Muscle layer of duodenum (tissue), 2 donors: ENCODE results near the gene NT5C1A.

Experiments used
- H3K27ac ChIP-seq: one replicate; pipeline ENCODE4 v1.7.0; 2013; ENCODE audit warnings: mild to moderate bottlenecking, low read length
- H3K27me3 ChIP-seq: one replicate; pipeline ENCODE4 v1.7.0; 2013; ENCODE audit warnings: low read depth, mild to moderate bottlenecking, control low read depth, low read length
- H3K36me3 ChIP-seq, 2 donors: one replicate each; pipeline ENCODE4 v1.7.0; 2013; ENCODE audit warnings: low read length in 2 of 2, control low read depth in 1 of 2, mild to moderate bottlenecking in 1 of 2; ENCODE audit not compliant: insufficient read depth in 2 of 2, control insufficient read depth in 1 of 2
- H3K4me1 ChIP-seq, 2 donors: one replicate each; pipeline ENCODE4 v1.7.0; 2013; ENCODE audit warnings: low read length in 2 of 2, mild to moderate bottlenecking in 2 of 2, control low read depth in 1 of 2, moderate library complexity in 1 of 2; ENCODE audit not compliant: insufficient read depth in 2 of 2, control insufficient read depth in 1 of 2
- H3K4me3 ChIP-seq, 2 donors: one replicate each; pipeline ENCODE4 v1.7.0; 2013; ENCODE audit warnings: low read length in 2 of 2, low read depth in 1 of 2, mild to moderate bottlenecking in 1 of 2
- H3K9me3 ChIP-seq, 2 donors: one replicate each; pipeline ENCODE4 v1.7.0; 2013; ENCODE audit warnings: low read length in 2 of 2, control low read depth in 1 of 2, mild to moderate bottlenecking in 1 of 2; ENCODE audit not compliant: control insufficient read depth in 1 of 2
- donor health status: healthy.

Gene NT5C1A

DNA sequence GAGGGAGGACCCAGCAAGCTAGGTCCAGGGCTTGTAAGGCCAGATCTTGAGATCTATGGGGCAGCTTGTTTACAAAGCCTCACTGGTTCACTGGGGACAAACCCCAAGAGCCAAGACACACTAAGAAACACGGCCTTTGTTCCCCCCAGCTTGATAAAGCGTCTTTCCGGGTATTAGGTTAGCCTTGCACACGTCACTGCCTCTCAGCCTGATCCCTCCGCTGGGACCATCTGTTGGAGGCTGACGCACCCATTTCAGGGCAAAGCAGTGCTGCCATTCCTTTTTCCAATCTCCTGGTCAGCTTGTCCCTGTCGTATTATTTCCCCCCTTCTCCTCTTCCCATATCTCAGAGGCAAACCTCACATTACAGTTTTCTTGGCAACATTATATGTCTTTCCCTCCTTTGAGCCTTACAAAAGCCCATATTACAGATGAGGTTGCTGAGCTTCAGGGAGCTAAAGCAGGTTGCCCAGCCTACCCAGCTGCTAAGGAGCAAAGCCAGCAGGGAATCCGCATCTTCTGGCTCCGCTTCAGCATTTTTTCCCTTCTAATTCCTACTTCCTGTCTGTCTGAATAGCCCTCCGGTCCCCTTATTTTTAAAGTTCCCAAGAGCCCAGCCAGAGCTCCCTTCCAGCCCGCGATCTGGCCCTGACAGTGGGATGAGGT lies 36.6 kb downstream of the NT5C1A start:
- H3K4me1 ChIP-seq = no peaks in the 10 kb centered on the region
- no peaks in the 10 kb centered on the region for H3K9me3 ChIP-seq
- H3K36me3 ChIP-seq = no peaks in the 10 kb centered on the region
- no peak overlapping the region for H3K27ac ChIP-seq
- peaks cover 10% of the 10 kb centered on the region for H3K27me3 ChIP-seq
- no peak overlapping the region for H3K4me3 ChIP-seq

DNA sequence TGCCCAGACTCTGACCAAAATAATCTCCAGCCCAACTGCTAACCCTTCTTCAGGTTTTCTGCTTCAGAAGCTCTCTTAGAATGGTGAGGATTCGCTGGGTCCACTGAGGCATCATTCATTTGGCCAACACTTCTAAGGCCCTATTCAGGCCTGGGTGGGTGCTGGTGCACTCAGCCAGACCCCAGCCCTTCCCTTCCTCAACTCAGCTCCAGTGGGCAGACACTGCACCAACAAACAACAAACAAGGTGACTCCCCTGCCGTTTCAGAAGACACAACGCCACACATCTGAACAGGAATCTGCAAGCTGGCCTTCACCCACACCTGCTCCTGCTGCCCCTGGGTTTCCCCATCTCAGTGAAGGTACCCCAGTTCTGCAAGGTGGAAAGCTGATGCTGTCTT lies 38.5 kb downstream of the NT5C1A start:
- Histone ChIP-seq H3K4me1 (no peaks in the 10 kb centered on the region), H3K27ac (peak overlapping the region; percentile 0), H3K4me3 (no peak overlapping the region), H3K9me3 (no peaks in the 10 kb centered on the region), H3K27me3 (peaks cover under 1% of the 10 kb centered on the region), H3K36me3 (no peaks in the 10 kb centered on the region)

DNA sequence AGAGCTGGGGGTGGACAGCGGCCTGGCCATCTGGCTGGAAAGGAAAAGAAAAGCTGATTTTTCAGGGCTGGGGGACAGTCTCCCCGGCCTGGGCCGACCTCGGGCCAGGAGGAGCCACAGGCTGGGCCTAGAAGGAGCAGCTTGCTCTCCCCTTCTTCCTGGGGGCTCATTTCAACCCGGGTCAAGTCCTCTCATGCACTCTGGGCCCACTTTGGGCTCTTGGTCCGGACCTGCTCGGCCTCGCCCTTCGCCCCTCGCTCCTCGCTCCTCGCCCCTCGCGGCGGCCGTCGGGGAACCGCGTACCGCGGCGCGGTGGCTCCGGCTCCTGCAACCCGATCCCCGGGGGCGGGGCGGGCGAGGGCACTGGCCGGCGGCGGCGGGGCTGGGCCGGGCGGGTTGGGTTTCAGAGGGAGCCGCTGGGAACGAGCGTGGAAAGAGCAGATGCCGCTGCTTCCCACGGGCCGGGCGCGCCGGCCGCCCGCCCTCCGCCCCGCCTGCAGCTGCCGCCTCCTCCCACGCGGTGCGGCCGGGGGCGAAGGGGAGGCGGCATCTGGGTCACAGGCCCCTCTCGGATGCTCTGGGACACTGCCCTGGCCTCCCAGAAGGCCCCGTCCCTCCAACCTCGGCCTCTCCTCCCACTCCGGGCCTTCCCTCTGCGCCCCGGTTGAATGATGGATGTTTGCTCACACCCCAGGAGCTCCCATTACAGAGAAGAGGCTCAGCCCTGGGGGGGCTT lies 39.1 kb downstream of the NT5C1A start:
- Histone ChIP-seq H3K4me1 (no peaks in the 10 kb centered on the region), H3K9me3 (no peaks in the 10 kb centered on the region), H3K4me3 (no peak overlapping the region), H3K27me3 (no peaks in the 10 kb centered on the region), H3K27ac (no peak overlapping the region), H3K36me3 (no peaks in the 10 kb centered on the region)

DNA sequence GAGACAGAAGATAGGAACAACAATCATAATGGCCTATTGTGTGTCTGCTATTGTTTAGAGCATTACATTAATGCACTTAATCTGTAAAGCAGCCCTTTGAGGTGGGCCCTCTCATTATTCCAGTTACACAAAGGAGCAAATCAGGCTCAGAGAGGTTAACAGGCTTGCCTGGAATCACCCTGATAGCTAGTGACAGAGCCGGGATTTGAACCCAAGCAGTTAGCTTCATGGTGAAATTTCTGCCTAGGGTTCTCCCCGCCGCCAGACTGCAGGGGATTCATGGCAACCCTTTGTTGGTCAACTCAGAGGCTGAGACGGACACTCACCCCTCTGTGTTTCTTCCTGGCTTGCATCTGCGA lies 39.6 kb downstream of the NT5C1A start:
- Histone ChIP-seq H3K9me3 (no peaks in the 10 kb centered on the region), H3K4me1 (no peaks in the 10 kb centered on the region), H3K27me3 (no peaks in the 10 kb centered on the region), H3K36me3 (no peaks in the 10 kb centered on the region), H3K4me3 (no peak overlapping the region), H3K27ac (no peak overlapping the region)

DNA sequence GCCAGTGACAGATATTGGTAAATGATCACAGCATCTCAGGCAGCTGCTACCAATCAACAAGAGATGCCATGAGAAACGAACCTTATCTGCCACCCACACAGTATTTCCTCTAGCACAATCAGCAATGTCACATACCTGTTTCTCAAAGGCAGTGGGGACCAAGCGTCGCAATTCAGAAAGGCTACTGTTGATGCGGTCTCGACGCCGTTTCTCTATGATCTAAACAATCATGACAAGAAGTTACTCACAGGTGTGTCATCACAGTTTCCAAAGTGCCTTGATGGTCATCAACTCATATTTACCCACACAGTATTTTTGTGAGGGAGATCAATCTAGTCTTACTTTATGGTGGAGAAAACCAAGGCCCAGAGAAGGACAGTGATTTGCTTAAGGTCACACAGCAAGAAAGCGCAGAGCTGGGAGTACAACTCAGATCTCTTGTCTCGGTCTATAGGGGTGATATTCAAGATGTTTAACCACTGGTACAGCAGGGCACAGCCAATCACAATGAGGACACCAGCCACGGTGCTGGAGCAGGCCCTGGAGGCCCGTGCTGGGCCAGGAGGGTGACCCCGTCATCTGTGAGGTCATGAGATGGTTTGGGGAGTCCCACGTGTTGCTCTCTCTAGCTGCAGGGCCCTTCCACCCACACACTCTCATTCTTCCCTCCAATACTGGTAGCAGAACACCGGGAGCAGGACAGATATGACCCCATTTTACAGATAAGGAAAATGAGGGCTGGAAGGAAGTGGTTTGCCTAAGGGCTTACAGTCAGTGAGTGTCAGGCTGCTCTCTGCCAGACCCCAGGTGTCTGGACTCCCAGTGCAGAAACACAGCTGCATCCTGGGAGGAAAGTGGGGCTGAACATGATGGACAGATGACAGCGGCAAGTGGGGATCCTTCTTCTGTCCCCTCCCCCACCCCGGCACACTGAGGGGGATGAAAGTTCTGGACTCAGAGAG lies 40.3 kb downstream of the NT5C1A start:
- no peaks in the 10 kb centered on the region for H3K4me1 ChIP-seq
- H3K27me3 ChIP-seq = no peaks in the 10 kb centered on the region
- H3K9me3 ChIP-seq = no peaks in the 10 kb centered on the region
- no peak overlapping the region for H3K27ac ChIP-seq
- no peaks in the 10 kb centered on the region for H3K36me3 ChIP-seq
- H3K4me3 ChIP-seq = no peak overlapping the region

DNA sequence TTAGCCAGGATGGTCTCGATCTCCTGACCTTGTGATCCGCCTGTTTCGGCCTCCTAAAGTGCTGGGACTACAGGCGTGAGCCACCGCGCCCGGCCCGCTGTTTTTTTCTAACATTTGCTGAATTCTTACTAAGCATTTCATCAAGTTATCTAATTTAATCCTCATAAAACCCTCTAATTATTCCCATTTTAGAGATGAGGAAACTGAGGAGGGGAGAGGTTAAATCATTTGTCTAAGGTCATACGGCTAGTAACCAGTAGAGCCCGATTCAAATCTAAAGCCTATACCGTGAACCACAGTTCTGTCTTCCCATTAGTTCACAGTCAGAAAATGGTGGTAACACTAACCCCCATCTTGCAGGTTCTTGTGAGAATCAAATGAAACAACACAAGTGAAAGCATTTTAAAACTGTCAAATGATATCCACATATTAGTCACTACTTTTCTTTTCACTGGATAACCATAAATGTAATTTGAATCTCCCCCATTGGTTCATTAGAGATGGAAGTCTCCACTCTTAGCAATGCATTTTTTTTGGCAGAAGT lies 43.0 kb downstream of the NT5C1A start:
- H3K36me3 ChIP-seq = no peaks in the 10 kb centered on the region
- no peaks in the 10 kb centered on the region for H3K9me3 ChIP-seq
- no peak overlapping the region for H3K4me3 ChIP-seq
- H3K27me3 ChIP-seq = no peaks in the 10 kb centered on the region
- H3K27ac ChIP-seq = no peak overlapping the region
- H3K4me1 ChIP-seq = peaks cover 0 to 10% of the 10 kb centered on the region in 2 donors

DNA sequence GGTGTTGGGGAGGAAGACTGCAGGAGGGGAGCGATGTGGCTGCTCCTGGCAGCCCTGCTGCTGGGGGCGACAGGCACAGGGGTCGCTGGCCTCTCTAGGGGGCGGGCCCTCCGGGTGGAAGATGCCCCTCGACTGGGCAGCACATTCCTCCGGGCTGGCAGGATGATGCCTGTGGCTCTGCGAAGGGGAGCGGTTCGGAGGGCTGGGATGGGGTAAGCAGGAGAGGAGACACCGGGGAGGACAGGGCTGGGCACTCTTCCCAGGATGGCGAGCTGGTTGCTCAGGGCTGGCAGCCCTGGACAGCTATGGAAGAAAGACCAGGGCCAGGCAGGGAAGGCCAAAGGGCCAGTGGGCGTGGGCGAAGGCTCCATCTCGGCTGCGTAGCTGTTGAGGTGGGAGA lies 45.3 kb downstream of the NT5C1A start:
- Histone ChIP-seq H3K4me3 (no peak overlapping the region), H3K36me3 (no peaks in the 10 kb centered on the region), H3K9me3 (no peaks in the 10 kb centered on the region), H3K27me3 (no peaks in the 10 kb centered on the region), H3K4me1 (peaks cover 0 to 10% of the 10 kb centered on the region in 2 donors), H3K27ac (no peak overlapping the region)

DNA sequence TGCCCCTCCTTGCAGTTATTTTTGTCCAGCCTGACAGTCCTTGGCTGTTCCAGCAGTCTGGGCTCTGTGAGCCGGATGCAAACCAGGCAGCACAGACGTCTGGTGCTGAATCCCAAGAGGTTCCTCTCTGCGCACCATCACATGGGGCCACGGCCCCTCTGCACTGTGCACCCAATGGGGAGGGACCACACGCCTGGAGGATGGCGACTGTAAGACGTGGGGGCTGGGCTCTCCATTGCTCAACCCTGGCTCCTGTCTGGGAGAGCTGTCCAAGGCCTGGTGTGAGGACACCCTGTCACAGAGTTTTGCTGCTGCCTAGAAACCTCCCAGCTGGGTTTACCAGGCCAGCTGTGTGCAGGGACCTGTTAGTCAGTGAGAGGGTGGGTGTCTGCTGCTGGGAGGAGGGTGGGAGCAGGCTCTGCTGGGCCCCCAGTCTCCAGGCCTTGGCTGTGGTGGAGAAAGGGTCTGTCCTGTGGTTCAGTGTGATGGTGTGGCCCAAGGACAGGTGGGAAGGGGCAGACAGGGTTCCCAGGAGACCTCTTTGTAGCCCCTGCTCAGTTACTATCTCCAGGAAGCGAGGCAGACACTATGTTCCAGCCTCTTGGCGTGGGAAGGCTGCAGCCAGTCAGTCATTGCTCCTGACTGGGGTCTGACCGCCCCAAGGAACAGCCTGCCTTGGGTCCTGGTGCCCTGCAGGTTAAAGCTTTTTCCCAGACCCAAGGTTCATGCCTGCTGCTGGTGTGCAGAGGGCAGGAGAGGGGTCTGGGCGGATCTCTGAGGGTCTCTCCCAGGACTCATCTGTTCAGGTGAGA lies 46.2 kb downstream of the NT5C1A start:
- Histone ChIP-seq H3K27me3 (no peaks in the 10 kb centered on the region), H3K4me3 (no peak overlapping the region), H3K9me3 (no peaks in the 10 kb centered on the region), H3K36me3 (no peaks in the 10 kb centered on the region), H3K27ac (no peak overlapping the region), H3K4me1 (peaks cover 0 to 10% of the 10 kb centered on the region in 2 donors)

DNA sequence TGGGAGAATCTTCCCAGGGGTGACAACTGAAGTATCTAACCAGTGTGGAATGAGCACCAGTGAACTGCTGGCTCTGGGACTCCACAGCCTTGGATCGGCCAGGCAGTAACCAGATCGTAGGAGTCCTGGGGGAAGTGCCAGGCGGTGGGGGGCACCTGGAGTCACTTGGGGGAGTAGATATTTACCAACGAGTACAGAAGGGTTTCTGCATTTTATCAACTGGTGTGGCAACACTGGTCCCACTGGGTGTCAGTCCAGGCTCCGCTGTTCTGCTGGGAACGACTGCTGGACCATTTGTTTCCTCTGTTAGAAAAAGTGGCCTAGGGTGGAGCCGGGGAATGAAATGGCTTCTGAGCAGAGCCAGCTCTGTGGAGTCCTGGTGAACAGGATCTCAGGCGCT lies 46.9 kb downstream of the NT5C1A start:
- peaks cover 0 to 10% of the 10 kb centered on the region in 2 donors for H3K4me1 ChIP-seq
- H3K36me3 ChIP-seq = no peaks in the 10 kb centered on the region
- no peak overlapping the region for H3K4me3 ChIP-seq
- no peaks in the 10 kb centered on the region for H3K27me3 ChIP-seq
- no peaks in the 10 kb centered on the region for H3K9me3 ChIP-seq
- H3K27ac ChIP-seq = no peak overlapping the region

DNA sequence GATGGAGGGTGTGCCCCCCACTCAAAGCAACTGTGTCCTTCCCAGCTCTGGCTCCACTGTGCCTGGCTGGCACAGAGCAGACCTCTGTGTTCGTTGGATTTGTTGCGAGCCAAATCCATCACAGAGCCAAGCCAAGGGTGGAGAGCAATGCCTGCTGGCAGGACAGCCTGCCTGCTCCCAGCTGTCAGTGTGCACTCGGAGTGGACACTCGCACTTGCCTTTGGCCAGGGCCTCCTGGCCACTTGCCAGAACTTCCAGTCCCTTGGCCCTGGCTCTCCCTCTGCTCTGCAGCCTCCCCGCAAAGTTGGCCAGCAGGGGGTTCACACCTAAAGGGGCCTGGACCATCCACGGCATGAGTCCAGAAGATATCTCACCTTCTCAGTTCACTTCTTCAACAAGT lies 48.9 kb downstream of the NT5C1A start:
- Histone ChIP-seq H3K27ac (no peak overlapping the region), H3K4me3 (no peak overlapping the region), H3K27me3 (no peaks in the 10 kb centered on the region), H3K36me3 (no peaks in the 10 kb centered on the region), H3K4me1 (peaks cover 0 to 10% of the 10 kb centered on the region in 2 donors), H3K9me3 (no peaks in the 10 kb centered on the region)
